Thyroid gland (tissue), 4 donors: Measurements from ENCODE around the gene TMEM198. TPM values are rescaled to one million over a fixed set of nuclear protein-coding genes. Genes with fewer than 3 reads are reported as not detected.

Experiments
- DNase-seq, 2 donors: peaks; one replicate each; pipeline ENCODE4 v3.0.0-alpha.2; 2019
- H3K27ac ChIP-seq, 3 donors: fragments of 200-600 bp; sonication (generic); 1 replicate in 2 of 3; 2 replicates in 1 of 3; pipeline ENCODE4 v1.5.1; 2016 to 2019; ENCODE audit warnings: mild to moderate bottlenecking in 1 of 3, moderate library complexity in 1 of 3
- H3K27me3 ChIP-seq: fragments of 200-600 bp; sonication (generic); one replicate; pipeline ENCODE4 v1.5.1; 2019
- H3K36me3 ChIP-seq, 2 donors: fragments of 200-600 bp; sonication (generic); one replicate each; pipeline ENCODE4 v1.5.1; 2016 to 2019
- H3K4me1 ChIP-seq, 2 donors: fragments of 200-600 bp; sonication (generic); one replicate each; pipeline ENCODE4 v1.5.1; 2017 to 2019
- H3K4me3 ChIP-seq, 3 donors: fragments of 200-600 bp; sonication (generic); replicated peaks in 1 of 3; 1 replicate in 2 of 3; 2 replicates in 1 of 3; pipeline ENCODE4 v1.5.1; 2016; ENCODE audit warnings: mild to moderate bottlenecking in 1 of 3
- H3K9me3 ChIP-seq: fragments of 200-600 bp; sonication (generic); one replicate; pipeline ENCODE4 v1.5.1; 2017
- POLR2A ChIP-seq, 2 donors: fragments of 450-650 bp; IDR thresholded peaks; one replicate each; pipeline ENCODE4 v1.6.1; 2017; ENCODE audit warnings: antibody characterized with exemption in 2 of 2, mild to moderate bottlenecking in 2 of 2, moderate library complexity in 1 of 2
- WGBS, 2 donors: methylation state at CpG; one replicate each; pipeline ENCODE4 v1.1.5; 2017; 5-methylcytosine and 5-hydroxymethylcytosine counted together
- intact Hi-C: fragments of 100-400 bp; cut with DNase I; formaldehyde crosslinking; loops from one replicate; pipeline ENCODE4 v1.15.1; 2023
- total RNA-seq, 4 donors: library from RNA; depleted of rRNA; stranded (reverse); fragments of >200 nt; gene quantifications; one replicate each; pipeline ENCODE4 v1.2.3, GENCODE V29; 2016
- TF ChIP-seq, protein P1 (sequence below), 6 experiments: fragments of 200-600 bp in 3 of 6; fragments of 450-650 bp in 3 of 6; sonication (generic) in 3 of 6; IDR thresholded peaks; one replicate each; pipeline ENCODE4 v1.5.1; 2016 to 2019; ENCODE audit warnings: antibody characterized with exemption in 6 of 6, mild to moderate bottlenecking in 2 of 6, inconsistent platforms in 1 of 6, moderate library complexity in 1 of 6

Gene TMEM198
- total RNA-seq, 4 donors from 2014 or later, result 4.6 to 10.9 (median 5.4) TPM

DNA sequence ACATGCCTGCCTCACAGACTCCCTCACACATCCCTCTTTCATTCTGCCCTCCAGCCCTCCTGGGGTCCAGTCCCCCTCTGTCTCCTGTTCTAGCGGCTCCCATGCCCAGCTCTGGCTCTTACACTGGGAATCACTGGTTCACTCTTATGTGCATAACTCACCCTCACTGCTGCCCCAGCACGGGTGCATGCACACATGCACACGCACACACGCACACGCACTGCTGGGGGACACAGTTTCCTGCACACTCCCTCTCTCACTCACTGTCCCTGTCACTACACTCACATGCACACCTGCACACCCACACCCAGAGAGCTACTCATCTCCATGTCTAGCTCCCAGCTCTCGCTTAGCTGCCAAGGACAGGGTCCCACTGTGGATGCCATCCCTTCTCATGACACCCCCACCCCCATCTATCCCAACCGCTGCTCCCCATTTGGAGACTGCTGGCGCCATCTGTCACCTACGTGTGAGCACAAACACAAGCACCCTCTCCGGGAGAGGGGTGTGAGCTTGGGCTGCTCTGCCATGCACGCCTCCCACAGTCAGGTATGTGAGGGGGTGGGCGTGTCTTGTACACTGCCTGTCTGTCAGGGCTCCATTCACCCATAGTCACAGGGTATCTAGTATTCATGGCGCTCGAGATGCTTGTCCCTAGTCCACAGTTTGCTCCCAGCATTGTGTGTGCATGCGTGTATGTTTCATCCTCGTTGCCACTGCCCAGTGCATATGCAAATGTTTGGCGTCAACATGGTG lies 27.8 kb upstream of the TMEM198 start:
- H3K4me1 ChIP-seq, result peaks cover 0 to 7% of the 10 kb centered on the region in 2 donors
- H3K27ac ChIP-seq, result no peak overlapping the region
- intact Hi-C loops, result no loop called here
- 54 to 56% methylated on average over 17 of the region's 17 CpGs for WGBS, 2 donors
- DNase-seq, result no peak
- no peak overlapping the region for H3K4me3 ChIP-seq
- H3K9me3 ChIP-seq, result no peaks in the 10 kb centered on the region
- peaks cover 3% of the 10 kb centered on the region for H3K27me3 ChIP-seq
- no peak for TF ChIP-seq POLR2A (IDR thresholded peaks at IDR 0.05)
- TF ChIP-seq, protein P1, sequence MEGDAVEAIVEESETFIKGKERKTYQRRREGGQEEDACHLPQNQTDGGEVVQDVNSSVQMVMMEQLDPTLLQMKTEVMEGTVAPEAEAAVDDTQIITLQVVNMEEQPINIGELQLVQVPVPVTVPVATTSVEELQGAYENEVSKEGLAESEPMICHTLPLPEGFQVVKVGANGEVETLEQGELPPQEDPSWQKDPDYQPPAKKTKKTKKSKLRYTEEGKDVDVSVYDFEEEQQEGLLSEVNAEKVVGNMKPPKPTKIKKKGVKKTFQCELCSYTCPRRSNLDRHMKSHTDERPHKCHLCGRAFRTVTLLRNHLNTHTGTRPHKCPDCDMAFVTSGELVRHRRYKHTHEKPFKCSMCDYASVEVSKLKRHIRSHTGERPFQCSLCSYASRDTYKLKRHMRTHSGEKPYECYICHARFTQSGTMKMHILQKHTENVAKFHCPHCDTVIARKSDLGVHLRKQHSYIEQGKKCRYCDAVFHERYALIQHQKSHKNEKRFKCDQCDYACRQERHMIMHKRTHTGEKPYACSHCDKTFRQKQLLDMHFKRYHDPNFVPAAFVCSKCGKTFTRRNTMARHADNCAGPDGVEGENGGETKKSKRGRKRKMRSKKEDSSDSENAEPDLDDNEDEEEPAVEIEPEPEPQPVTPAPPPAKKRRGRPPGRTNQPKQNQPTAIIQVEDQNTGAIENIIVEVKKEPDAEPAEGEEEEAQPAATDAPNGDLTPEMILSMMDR (IDR thresholded peaks at IDR 0.05), result no peak
- H3K36me3 ChIP-seq, result no peaks in the 10 kb centered on the region

DNA sequence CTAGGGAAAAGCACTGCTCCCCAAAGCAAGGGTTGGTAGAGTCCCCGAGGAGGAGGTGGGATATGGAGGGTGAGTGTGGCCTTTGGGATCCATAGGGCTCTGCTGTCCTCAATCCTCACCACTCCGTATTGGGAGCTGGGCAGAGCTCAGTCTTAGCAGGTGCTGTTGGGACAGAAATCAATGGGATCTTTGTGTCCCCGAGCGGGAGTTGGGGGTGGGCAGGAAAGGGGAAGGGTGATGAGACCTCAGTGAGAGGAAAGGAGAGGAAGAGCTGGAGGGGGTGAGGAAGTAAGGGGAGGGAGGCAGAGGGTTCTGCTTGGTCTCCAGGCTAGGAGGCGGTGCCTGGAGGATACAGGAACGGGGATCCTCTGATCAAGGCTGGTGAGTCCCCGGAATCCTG lies 26.9 kb upstream of the TMEM198 start:
- peaks cover 0 to 8% of the 10 kb centered on the region in 2 donors for H3K4me1 ChIP-seq
- intact Hi-C loops, result no loop called here
- 66% methylated on average over 7 of the region's 7 CpGs for WGBS, 2 donors
- H3K36me3 ChIP-seq, result no peaks in the 10 kb centered on the region
- H3K9me3 ChIP-seq, result no peaks in the 10 kb centered on the region
- TF ChIP-seq, protein P1 (IDR thresholded peaks at IDR 0.05), result no peak
- TF ChIP-seq POLR2A (IDR thresholded peaks at IDR 0.05), result no peak
- peaks cover 3% of the 10 kb centered on the region for H3K27me3 ChIP-seq
- no peak overlapping the region for H3K4me3 ChIP-seq
- no peak overlapping the region for H3K27ac ChIP-seq
- no peak for DNase-seq

DNA sequence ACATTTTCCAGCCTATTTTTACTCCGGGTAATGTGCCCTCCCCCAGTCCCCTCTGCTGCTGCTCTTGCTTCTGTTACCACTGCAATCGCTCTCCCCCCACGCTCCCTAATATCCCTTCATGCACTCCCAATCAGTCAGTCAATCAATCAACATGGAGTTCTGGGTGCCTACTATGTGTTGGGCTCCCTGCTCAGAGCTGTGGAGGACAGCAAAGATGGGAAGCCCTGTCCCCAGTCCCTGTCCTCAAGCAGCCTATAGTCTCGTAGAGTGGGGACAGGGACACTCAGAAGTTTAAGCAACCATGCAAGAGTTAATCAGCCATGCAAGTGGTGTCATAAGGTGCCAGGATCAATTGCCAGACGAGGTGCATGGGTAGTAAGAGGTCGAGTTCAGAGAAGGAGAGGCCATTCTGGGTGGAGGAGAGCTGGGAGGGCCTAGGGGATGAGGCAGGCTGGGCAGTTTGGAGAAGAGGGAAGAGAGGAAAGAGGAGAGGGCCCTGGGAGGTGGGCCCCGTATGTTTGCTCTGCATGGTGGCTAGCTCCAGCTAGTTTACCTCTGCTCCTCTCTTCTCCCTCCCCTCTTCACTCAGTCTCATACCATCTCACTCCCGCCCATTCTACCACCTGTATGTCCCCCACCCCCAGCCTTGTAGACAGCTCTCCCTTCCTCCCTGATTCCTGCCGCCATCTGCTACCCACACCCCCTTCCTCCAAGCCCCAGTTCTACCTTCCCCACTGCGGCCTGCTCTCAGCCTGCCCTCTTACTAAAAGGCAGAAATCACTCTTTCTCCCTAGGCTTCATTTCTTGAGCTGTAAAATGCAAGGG lies 25.7 kb upstream of the TMEM198 start:
- no peak overlapping the region for H3K4me3 ChIP-seq
- H3K9me3 ChIP-seq, result no peaks in the 10 kb centered on the region
- H3K27ac ChIP-seq, result no peak overlapping the region
- H3K36me3 ChIP-seq, result no peaks in the 10 kb centered on the region
- H3K4me1 ChIP-seq, result peaks cover 10 to 20% of the 10 kb centered on the region in 2 donors
- intact Hi-C loops, result no loop called here
- peaks cover 13% of the 10 kb centered on the region for H3K27me3 ChIP-seq
- WGBS, 2 donors, result 58 to 59% methylated on average over 10 of the region's 10 CpGs
- no peak for DNase-seq
- TF ChIP-seq, protein P1 (IDR thresholded peaks at IDR 0.05), result no peak
- no peak for TF ChIP-seq POLR2A (IDR thresholded peaks at IDR 0.05)

DNA sequence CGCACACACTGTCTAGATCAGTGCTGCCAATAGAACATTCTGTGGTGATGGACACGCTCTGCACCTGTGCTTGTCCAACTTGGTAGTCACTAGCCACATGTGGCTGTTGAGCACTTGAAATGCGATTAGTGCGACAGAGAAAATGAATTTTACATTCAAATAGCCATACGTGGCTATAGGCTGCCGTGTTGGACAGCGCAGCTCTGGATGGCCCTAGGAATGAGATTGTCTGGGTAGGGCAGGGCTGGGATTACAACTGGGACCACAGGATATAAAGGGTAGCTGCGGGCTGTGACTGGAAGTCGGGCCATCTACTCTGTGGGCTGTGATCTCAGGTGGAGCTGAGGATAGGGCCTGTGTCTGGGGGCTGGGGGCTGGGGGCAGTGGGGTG lies 24.3 kb upstream of the TMEM198 start:
- DNase-seq, result no peak
- no peak overlapping the region for H3K4me3 ChIP-seq
- no peaks in the 10 kb centered on the region for H3K36me3 ChIP-seq
- WGBS, 2 donors, result 87 to 90% methylated on average over 9 of the region's 9 CpGs
- peaks cover 10 to 16% of the 10 kb centered on the region in 2 donors for H3K4me1 ChIP-seq
- H3K27me3 ChIP-seq, result peaks cover 18% of the 10 kb centered on the region
- intact Hi-C loops, result no loop called here
- no peaks in the 10 kb centered on the region for H3K9me3 ChIP-seq
- TF ChIP-seq, protein P1 (IDR thresholded peaks at IDR 0.05), result no peak
- TF ChIP-seq POLR2A (IDR thresholded peaks at IDR 0.05), result no peak
- no peak overlapping the region for H3K27ac ChIP-seq

DNA sequence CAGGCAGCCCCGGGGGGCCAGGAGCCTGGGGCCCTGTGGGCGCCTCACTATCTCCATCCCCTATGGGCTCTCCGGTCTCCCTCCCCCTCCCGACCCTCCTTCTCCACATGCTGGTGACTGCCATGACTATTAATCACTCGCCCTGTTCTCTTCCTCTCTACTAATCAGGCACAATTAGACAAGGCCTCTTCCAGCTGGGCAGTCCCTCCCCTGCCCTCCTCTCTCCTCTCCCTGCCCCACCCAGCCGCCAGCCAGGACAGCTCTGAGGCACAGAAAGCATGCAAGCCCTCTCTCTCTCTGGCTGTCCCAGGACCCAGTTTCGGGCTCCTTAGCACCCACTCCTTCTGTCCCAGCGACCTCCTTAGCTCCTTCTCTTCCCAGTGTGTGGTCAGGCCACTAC lies 23.7 kb upstream of the TMEM198 start:
- 77 to 83% methylated on average over 8 of the region's 8 CpGs for WGBS, 2 donors
- Histone ChIP-seq H3K36me3 (no peaks in the 10 kb centered on the region), H3K4me3 (no peak overlapping the region), H3K27me3 (peaks cover 18% of the 10 kb centered on the region), H3K4me1 (peaks cover 10 to 16% of the 10 kb centered on the region in 2 donors), H3K27ac (no peak overlapping the region), H3K9me3 (no peaks in the 10 kb centered on the region)
- DNase-seq, result no peak
- TF ChIP-seq, protein P1 (IDR thresholded peaks at IDR 0.05), result no peak
- TF ChIP-seq POLR2A (IDR thresholded peaks at IDR 0.05), result no peak
- intact Hi-C loops, result no loop called here
